Testis (tissue), 2 donors: ENCODE measurements around the gene SLC25A44.

ENCODE experiments used
- CTCF ChIP-seq, 3 experiments: fragments of 450-650 bp in 2 of 3; fragments of 200-600 bp in 1 of 3; sonication (generic) in 1 of 3; IDR thresholded peaks; one replicate each; pipeline ENCODE4 v1.5.1; 2016 to 2019; ENCODE audit warnings: antibody characterized with exemption in 3 of 3, mild to moderate bottlenecking in 2 of 3, moderate library complexity in 1 of 3
- POLR2A ChIP-seq: fragments of 450-650 bp; IDR thresholded peaks from one replicate; pipeline ENCODE4 v1.6.1; 2017; ENCODE audit warnings: antibody characterized with exemption, mild to moderate bottlenecking, moderate library complexity

GRCh38 chr1:156203331-156203730 lies 9.4 kb downstream of the SLC25A44 start:
- TF ChIP-seq CTCF (IDR thresholded peaks at IDR 0.05) (no peak), POLR2A (no peak)
